Mononuclear cell (primary cell): ENCODE data around the gene PTDSS2. TPM values are rescaled to one million over a fixed set of nuclear protein-coding genes. Genes with fewer than 3 reads are reported as not detected.

Source experiments
- H3K27me3 ChIP-seq: 2 replicates; pipeline ENCODE4 v1.6.0; 2011; ENCODE audit warnings: low read length, control low read depth; ENCODE audit not compliant: insufficient read depth
- H3K4me1 ChIP-seq: 2 replicates; pipeline ENCODE4 v1.5.1; 2011; ENCODE audit warnings: mild to moderate bottlenecking, low read length, control low read depth; ENCODE audit not compliant: insufficient read depth
- H3K4me3 ChIP-seq: 2 replicates; pipeline ENCODE4 v1.5.1; 2011; ENCODE audit warnings: mild to moderate bottlenecking, low read length, moderate library complexity
- H3K9me3 ChIP-seq: 2 replicates; pipeline ENCODE4 v1.5.1; 2011; ENCODE audit warnings: low read depth, mild to moderate bottlenecking, control low read depth, low read length
- total RNA-seq: library from RNA; depleted of rRNA; stranded (reverse); fragments of >200 nt; gene quantifications from one replicate; pipeline ENCODE4 v1.2.3, GENCODE V29; 2012

Gene PTDSS2
- total RNA-seq, 1 donor = 8.8 TPM

DNA sequence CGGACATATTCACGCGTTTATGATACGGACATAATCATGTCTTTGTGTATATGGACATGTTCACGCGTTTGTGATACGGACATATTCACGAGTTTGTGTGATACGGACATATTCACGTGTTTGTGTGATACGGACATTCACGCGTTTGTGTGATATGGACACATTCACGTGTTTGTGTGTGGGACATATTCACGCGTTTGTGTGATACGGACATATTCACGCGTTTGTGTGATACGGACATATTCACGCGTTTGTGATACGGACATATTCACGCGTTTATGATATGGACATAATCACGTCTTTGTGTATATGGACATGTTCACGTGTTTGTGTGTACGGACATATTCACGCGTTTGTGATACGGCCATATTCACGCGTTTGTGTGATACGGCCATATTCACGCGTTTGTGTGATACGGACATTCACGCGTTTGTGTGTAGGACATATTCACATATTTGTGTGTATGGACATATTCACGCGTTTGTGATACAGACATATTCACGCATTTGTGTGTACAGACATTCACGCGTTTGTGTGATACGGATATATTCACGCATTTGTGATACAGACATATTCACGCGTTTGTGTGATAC lies 24.9 kb downstream of the PTDSS2 start:
- Histone ChIP-seq H3K27me3 (no peaks in the 10 kb centered on the region), H3K4me3 (no peak overlapping the region), H3K9me3 (no peaks in the 10 kb centered on the region), H3K4me1 (no peaks in the 10 kb centered on the region)

DNA sequence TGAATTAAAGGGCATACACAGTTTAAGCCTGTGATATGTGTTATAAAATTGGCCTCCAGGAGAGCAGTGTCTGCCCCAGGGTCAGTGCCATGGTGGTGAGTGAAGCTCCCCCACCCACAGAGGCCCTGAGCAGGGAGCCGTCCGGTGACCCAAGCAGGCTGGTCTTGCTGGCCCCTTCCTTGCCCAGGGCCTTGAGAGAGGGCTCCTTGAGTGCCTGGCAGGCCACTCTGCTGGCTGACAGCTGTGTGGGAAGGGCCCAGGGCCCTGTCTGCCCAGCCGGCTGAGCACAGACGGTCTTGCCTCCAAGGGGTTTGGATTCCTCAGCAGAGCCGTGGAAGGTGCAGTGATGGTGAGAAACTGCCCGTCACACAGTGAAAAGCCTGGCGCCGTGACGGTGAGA lies 25.9 kb downstream of the PTDSS2 start:
- Histone ChIP-seq H3K27me3 (no peaks in the 10 kb centered on the region), H3K9me3 (no peaks in the 10 kb centered on the region), H3K4me3 (no peak overlapping the region), H3K4me1 (no peaks in the 10 kb centered on the region)

DNA sequence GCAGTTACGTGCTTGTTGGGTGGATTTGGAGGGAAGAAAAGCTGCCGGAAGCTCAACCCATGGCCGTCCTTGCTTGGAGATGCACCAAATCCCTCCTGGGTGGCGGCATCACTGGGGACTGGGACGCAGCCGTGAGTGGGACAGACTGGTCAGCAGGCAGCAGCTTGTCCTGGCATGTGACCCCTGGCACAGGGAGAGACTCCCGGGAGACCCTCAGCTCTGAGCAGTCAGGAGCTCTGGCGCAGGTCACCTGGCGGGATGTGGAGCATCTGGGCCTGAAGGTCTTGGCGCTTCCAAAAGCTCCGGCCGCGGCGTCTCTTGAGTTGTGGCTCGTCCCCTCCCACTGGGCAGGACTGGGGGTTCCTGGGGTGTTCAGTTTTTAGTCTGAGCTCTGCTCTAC lies 26.3 kb downstream of the PTDSS2 start:
- Histone ChIP-seq H3K4me1 (no peaks in the 10 kb centered on the region), H3K4me3 (no peak overlapping the region), H3K27me3 (no peaks in the 10 kb centered on the region), H3K9me3 (no peaks in the 10 kb centered on the region)

DNA sequence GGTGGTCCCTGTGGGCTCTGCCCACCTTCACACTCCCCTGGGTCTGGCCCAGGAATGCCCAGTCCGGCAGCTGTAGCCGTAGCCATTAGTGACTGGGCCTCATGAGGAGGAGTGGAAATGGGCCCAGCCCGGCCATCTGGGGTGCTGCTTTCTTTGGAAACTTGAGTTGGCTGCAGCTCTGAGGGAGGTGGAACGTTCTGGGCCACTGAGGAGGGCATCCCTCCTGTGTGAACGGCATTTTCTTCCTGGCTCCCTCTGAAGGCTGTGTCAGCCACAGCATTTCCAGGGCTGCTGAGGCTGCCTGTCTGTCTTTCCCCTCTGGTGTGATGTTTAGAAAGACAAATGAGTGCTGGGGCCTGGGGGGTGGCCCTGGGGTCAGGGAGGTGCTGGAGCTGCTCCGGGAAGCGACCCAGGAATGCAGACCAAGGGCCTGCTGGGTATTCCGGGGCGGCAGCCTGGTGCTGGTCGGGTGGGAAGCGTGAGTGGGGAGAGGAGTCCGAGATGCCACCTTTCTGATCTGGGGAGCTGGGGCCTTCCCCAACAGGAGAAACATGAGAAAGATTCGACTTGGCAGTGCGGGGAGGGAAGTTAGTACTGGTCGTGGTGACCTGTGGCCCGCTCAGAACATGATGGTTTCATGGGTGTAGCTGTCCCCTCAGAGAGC lies 27.1 kb downstream of the PTDSS2 start:
- Histone ChIP-seq H3K4me1 (no peaks in the 10 kb centered on the region), H3K9me3 (no peaks in the 10 kb centered on the region), H3K4me3 (no peak overlapping the region), H3K27me3 (no peaks in the 10 kb centered on the region)

DNA sequence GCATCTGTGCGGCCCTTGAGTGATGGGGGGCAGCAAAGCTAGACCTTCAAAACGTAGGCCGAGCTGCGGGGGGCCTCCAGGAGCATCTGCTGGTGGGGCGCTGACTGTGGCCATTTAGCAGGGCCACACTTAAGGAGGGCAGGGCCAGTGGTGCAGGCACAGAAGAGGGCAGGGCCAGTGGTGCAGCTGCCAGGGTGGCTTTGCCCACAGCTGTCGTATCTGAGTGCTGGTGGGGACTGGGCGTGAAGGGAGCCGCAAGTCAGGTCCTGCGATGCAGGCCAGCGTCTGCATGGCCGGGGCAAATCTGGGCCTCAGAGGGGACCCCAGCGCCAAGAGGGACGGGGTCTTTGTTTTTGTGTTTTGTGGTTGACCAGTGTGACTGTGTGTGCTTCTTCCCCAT lies 29.2 kb downstream of the PTDSS2 start:
- no peaks in the 10 kb centered on the region for H3K9me3 ChIP-seq
- H3K4me3 ChIP-seq = no peak overlapping the region
- no peaks in the 10 kb centered on the region for H3K4me1 ChIP-seq
- H3K27me3 ChIP-seq = no peaks in the 10 kb centered on the region

DNA sequence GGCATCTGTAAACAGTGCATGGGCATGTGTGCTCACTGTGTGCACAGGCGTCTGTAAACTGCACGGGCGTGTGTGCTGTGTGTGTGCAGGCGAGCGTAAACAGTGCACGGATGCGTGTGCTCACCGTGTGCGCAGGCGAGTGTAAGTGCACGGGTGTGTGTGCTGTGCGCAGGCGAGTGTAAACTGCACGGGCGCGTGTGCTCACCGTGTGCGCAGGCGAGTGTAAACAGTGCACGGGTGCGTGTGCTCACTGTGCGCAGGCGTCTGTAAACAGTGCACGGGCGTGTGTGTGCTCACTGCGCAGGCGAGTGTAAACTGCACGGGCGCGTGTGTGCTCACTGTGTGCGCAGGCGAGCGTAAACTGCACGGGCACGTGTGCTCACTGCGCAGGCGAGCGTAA lies 34.5 kb downstream of the PTDSS2 start:
- Histone ChIP-seq H3K4me1 (no peaks in the 10 kb centered on the region), H3K9me3 (no peaks in the 10 kb centered on the region), H3K4me3 (no peak overlapping the region), H3K27me3 (no peaks in the 10 kb centered on the region)

DNA sequence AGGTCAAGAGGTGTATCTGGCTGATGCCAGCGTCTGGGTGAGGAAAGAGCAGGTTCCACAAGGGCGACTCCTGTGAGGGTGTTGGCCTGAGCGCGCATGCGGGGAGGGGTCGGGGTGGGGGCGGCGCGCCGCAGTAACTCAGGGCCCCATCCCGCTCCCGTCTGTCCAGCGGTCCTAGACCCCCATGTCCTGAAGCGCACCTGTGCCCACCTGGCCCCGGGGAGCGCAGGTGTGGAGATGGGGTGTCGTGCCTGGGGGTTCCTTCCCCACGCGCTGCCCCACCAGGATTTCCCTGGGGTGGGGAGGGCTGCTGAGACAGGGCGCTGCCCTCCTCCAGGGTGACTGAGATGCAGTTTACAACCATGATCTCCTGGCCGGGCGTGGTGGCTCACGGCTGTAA lies 36.1 kb downstream of the PTDSS2 start:
- Histone ChIP-seq H3K9me3 (no peaks in the 10 kb centered on the region), H3K27me3 (no peaks in the 10 kb centered on the region), H3K4me3 (no peak overlapping the region), H3K4me1 (no peaks in the 10 kb centered on the region)

DNA sequence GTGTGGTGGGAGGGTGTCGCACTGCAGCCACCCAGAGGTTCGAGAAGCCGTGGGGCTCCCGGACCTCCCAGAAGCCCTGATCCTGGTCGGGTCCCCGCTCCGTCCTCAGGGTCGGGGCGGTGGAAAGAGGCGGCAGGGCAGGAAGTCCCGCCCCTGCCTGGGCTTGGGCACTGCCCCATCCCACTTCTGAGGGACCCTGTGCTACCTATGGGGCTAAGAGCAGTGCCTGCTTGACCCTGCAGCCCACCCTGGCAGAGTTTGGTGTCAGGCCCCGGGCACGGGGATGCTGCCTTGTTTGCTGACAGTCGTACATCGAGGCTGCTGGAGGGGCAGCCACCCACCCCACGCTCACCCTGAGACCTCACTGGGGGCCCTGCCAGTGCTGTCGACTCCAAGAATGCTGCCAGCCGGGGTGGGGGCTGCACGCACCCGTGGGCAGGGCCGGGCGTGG lies 37.5 kb downstream of the PTDSS2 start:
- H3K9me3 ChIP-seq = no peaks in the 10 kb centered on the region
- no peaks in the 10 kb centered on the region for H3K27me3 ChIP-seq
- no peaks in the 10 kb centered on the region for H3K4me1 ChIP-seq
- no peak overlapping the region for H3K4me3 ChIP-seq

DNA sequence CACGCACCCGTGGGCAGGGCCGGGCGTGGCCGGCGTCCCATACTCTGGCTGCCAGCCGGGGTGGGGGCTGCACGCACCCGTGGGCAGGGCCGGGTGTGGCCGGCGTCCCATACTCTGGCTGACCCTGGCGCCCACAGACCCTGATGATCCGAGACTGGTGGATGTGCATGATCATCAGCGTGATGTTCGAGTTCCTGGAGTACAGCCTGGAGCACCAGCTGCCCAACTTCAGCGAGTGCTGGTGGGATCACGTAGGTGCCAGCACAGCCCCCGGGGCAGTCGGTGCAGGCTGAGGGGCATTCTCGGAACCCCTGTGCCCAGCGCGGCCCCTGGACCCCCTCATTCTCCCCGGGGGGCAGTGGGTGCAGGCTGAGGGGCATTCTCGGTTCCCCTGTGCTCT lies 38.0 kb downstream of the PTDSS2 start:
- Histone ChIP-seq H3K9me3 (no peaks in the 10 kb centered on the region), H3K4me1 (no peaks in the 10 kb centered on the region), H3K4me3 (no peak overlapping the region), H3K27me3 (no peaks in the 10 kb centered on the region)

DNA sequence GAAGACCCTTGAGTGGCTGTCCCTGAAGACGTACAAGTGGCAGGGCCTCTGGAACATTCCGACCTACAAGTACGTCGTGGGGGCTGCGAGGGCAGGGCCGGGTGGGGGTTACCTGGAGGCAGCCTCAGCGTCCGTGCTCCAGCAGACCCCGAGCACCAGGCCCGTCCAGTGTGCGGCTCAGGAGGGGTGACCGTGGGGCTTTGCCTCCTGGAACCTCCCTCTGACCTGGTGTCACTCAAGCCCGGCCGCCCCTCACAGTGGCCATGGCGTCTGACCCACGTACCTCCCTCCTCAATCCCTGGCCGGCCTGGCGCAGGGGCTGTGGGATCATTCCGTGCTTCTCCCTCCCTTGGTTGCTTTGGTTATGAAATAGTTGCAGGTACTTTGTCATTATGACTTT lies 38.5 kb downstream of the PTDSS2 start:
- no peak overlapping the region for H3K4me3 ChIP-seq
- no peaks in the 10 kb centered on the region for H3K9me3 ChIP-seq
- no peaks in the 10 kb centered on the region for H3K27me3 ChIP-seq
- no peaks in the 10 kb centered on the region for H3K4me1 ChIP-seq

DNA sequence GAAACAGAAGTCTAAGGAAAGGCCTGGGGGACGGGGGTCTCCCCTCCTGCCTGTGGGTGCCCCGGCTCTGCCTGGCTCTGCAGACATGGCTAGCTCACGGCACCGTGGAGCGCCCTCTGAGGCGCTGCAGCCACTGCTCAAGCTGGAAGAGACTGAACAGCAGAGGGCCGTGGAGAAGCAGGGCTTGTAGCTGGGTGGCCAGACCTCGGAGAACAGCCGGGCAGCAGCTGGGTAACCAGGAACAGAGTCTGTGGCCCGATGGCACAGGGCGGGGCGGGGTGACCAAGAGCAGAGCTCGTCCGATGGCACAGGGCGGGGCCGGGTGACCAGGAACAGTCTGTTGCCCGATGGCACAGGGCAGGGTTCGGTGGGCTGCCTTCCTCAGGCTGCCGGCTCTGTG lies 38.9 kb downstream of the PTDSS2 start:
- Histone ChIP-seq H3K4me1 (no peaks in the 10 kb centered on the region), H3K27me3 (no peaks in the 10 kb centered on the region), H3K4me3 (no peak overlapping the region)

DNA sequence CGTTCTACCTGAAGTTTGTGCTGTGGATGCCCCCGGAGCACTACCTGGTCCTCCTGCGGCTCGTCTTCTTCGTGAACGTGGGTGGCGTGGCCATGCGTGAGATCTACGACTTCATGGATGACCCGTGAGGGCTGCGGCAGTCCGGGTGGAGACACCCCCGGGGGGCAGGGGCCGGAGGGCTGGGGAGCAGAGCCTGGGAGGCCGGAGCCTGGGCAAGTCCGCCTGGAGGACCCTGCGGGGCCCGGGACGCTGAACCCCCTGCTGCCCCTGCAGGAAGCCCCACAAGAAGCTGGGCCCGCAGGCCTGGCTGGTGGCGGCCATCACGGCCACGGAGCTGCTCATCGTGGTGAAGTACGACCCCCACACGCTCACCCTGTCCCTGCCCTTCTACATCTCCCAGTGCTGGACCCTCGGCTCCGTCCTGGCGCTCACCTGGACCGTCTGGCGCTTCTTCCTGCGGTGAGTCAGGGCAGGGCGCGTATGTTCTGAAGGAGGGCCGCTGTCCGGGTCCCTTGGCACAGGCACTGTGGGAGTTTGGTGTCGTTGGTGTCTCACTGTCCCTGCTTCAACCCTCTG lies 39.6 kb downstream of the PTDSS2 start:
- Histone ChIP-seq H3K4me3 (no peak overlapping the region), H3K27me3 (no peaks in the 10 kb centered on the region), H3K9me3 (no peaks in the 10 kb centered on the region), H3K4me1 (no peaks in the 10 kb centered on the region)

More for the DNA sequence above, 38.9 kb downstream of the PTDSS2 start:
- H3K9me3 ChIP-seq = no peaks in the 10 kb centered on the region

DNA sequence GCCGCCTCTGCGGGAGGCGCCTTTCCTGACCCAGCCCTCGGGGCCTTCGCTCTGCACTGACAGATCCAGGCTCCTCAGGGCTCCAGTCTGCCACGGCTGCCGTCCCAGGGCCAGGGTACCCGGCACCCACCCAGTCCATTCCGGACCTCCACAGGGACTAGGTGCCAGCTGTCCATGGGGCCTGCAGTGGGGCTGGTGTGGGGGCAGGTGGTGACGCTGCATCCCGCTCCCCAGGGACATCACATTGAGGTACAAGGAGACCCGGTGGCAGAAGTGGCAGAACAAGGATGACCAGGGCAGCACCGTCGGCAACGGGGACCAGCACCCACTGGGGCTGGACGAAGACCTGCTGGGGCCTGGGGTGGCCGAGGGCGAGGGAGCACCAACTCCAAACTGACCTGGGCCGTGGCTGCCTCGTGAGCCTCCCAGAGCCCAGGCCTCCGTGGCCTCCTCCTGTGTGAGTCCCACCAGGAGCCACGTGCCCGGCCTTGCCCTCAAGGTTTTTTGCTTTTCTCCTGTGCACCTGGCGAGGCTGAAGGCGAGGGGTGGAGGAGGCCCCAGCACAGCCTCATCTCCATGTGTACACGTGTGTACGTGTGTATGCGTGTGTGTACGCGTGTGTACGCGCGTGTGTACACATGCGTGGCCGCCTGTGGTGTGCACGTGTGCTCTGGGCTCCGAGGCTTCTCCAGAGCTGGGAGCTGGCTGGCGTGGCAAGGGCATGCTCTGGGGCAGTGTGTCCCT lies 40.3 kb downstream of the PTDSS2 start:
- H3K4me3 ChIP-seq = no peak overlapping the region
- H3K4me1 ChIP-seq = no peaks in the 10 kb centered on the region

DNA sequence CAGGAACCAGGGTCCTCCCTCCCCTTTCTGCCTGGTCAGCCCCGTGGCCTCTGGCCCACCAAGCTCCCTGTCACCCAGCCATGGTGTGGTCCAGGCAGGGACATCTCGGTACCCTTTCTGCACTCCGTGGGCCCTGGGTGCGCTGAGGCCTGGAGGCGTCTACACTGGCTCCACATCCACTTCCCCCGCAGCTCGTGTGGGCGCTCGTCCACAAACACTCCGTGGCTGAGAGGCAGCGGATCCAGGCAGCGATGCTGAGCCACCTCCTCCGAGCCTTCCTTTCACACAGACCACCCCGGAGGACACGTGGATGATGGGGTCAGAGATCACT lies 40.8 kb downstream of the PTDSS2 start:
- no peak overlapping the region for H3K4me3 ChIP-seq
- H3K9me3 ChIP-seq = no peaks in the 10 kb centered on the region
- H3K27me3 ChIP-seq = no peaks in the 10 kb centered on the region
- H3K4me1 ChIP-seq = no peaks in the 10 kb centered on the region

More for the DNA sequence above, 40.3 kb downstream of the PTDSS2 start:
- Histone ChIP-seq H3K27me3 (no peaks in the 10 kb centered on the region), H3K9me3 (no peaks in the 10 kb centered on the region)

DNA sequence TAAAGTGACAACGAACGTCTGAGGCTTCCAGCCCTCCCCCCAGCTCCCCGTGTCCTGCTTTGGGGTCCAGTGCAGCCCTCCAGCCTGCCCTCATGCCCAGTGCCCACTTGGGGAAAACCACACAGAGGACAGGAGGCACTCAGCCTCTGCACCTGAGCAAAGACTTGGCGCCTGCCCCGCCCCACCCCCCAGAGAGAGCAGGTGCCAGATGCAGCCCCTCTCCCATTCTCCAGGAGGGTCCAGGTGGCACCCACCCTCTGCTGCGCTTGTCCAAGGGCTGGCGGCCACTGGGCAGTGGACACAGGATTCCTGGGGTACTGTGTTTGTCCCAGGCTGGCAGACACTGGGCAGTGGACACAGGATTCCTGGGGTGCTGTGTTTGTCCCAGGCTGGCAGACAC lies 41.3 kb downstream of the PTDSS2 start:
- no peaks in the 10 kb centered on the region for H3K27me3 ChIP-seq
- H3K9me3 ChIP-seq = no peaks in the 10 kb centered on the region
- no peak overlapping the region for H3K4me3 ChIP-seq
- H3K4me1 ChIP-seq = no peaks in the 10 kb centered on the region
